NCI-H446 treated with DMSO at 0.1 percent for 48 hours (cell line): ENCODE measurements around the gene POU5F1.

Experiments used
- DNase-seq: peaks from one replicate; lab custom pipeline; 2025; lab: John Stamatoyannopoulos, UW

Gene POU5F1

GRCh38 chr6:31139599-31139998, 30.9 kb downstream of the POU5F1 start:
- DNase-seq, result no peak

GRCh38 chr6:31138982-31139381, 31.5 kb downstream of the POU5F1 start, which contains the start of gene PSORS1C2:
TSS of gene PSORS1C2 (minus strand) at chr6:31139066. CDS start at chr6:31139026, 40 bp downstream.
- DNase-seq, result no peak

GRCh38 chr6:31135710-31136109, 34.8 kb downstream of the POU5F1 start:
- no peak for DNase-seq

GRCh38 chr6:31132806-31133205, 37.7 kb downstream of the POU5F1 start:
- DNase-seq, result no peak

- no peak for DNase-seq
Measured at GRCh38 chr6:31131595-31131994, 38.9 kb downstream of the POU5F1 start.

GRCh38 chr6:31130751-31131150, 39.7 kb downstream of the POU5F1 start:
- no peak for DNase-seq

GRCh38 chr6:31129130-31129529, 41.4 kb downstream of the POU5F1 start:
- DNase-seq, result no peak

GRCh38 chr6:31128093-31128676, 42.3 kb downstream of the POU5F1 start:
- no peak for DNase-seq

GRCh38 chr6:31126396-31127175, 43.9 kb downstream of the POU5F1 start:
- DNase-seq, result no peak

- no peak for DNase-seq
Measured at GRCh38 chr6:31125586-31126363, 44.7 kb downstream of the POU5F1 start.

GRCh38 chr6:31125162-31125561, 45.3 kb downstream of the POU5F1 start:
- DNase-seq, result no peak

GRCh38 chr6:31122791-31123706, 47.4 kb downstream of the POU5F1 start:
- DNase-seq, result no peak

GRCh38 chr6:31121131-31121790, 49.2 kb downstream of the POU5F1 start:
- DNase-seq, result no peak

- DNase-seq, result no peak
Measured at GRCh38 chr6:31120151-31120915, 50.1 kb downstream of the POU5F1 start, which contains the start of gene CDSN. TSS of gene CDSN (minus strand) at chr6:31120446. CDS start at chr6:31120419, 27 bp downstream.

- no peak for DNase-seq
Measured at GRCh38 chr6:31118178-31118577, 52.3 kb downstream of the POU5F1 start.

GRCh38 chr6:31116661-31117385, 53.7 kb downstream of the POU5F1 start:
- no peak for DNase-seq

- DNase-seq, result no peak
Measured at GRCh38 chr6:31115941-31116560, 54.4 kb downstream of the POU5F1 start.

- DNase-seq, result no peak
Measured at GRCh38 chr6:31114970-31115849, 55.3 kb downstream of the POU5F1 start.
